NCI-H2029 treated with DMSO at 0.1 percent for 48 hours (cell line): ENCODE measurements around the gene CUX1.
"Not testable (repeated sequence)": the region's sequence is repeated elsewhere in the genome, so short reads cannot be mapped to it uniquely, and the experiment has no call there.

ENCODE experiments used
- DNase-seq: peaks from one replicate; lab custom pipeline; 2025; lab: John Stamatoyannopoulos, UW

Gene CUX1

GRCh38 chr7:101803203-101804087 lies 14.0 kb upstream of the CUX1 start:
- DNase-seq: no peak

- no peak for DNase-seq
Measured at GRCh38 chr7:101804088-101804963, 13.1 kb upstream of the CUX1 start.

GRCh38 chr7:101804967-101805366 lies 12.5 kb upstream of the CUX1 start:
- no peak for DNase-seq

GRCh38 chr7:101812595-101812994 lies 4.8 kb upstream of the CUX1 start:
- DNase-seq: no peak

GRCh38 chr7:101813402-101814019 lies 3.9 kb upstream of the CUX1 start:
- DNase-seq: no peak

GRCh38 chr7:101814081-101814990 lies 3.1 kb upstream of the CUX1 start:
- no peak for DNase-seq

GRCh38 chr7:101814991-101815825 lies 2.2 kb upstream of the CUX1 start:
- no peak for DNase-seq

- DNase-seq: peak; percentile 59
Measured at GRCh38 chr7:101815826-101816594, 1.4 kb upstream of the CUX1 start.

GRCh38 chr7:101816595-101817470 lies 593 bp upstream of the CUX1 start:
- no peak for DNase-seq

GRCh38 chr7:101818287-101819071 lies 1.1 kb downstream of the CUX1 start:
- DNase-seq: no peak

GRCh38 chr7:101819183-101819582 lies 1.8 kb downstream of the CUX1 start:
- DNase-seq: no peak

- DNase-seq: no peak
Measured at GRCh38 chr7:101819913-101820522, 2.6 kb downstream of the CUX1 start.

- DNase-seq: no peak
Measured at GRCh38 chr7:101820703-101821102, 3.3 kb downstream of the CUX1 start.

- not testable (repeated sequence) for DNase-seq
Measured at GRCh38 chr7:101822632-101823031, 5.2 kb downstream of the CUX1 start.

- DNase-seq: no peak
Measured at GRCh38 chr7:101823096-101823495, 5.7 kb downstream of the CUX1 start.

GRCh38 chr7:101823596-101823995 lies 6.2 kb downstream of the CUX1 start:
- no peak for DNase-seq

- DNase-seq: no peak
Measured at GRCh38 chr7:101824440-101824839, 7.0 kb downstream of the CUX1 start.
